A549 (cell line): ENCODE measurements around the gene YBX2. TPM values are rescaled to one million over a fixed set of nuclear protein-coding genes. Genes with fewer than 3 reads are reported as not detected.

Source experiments
- ATAC-seq, 2 experiments: fragments of 200-7000 bp in 1 of 2; fragments of >200 bp in 1 of 2; cut with Nextera tagmentation in 1 of 2; cut with Tn5 transposase in 1 of 2; 3 replicates each; pipeline versions ENCODE4 v1.8.0 to v1.9.1; 2018 to 2020; ENCODE audit warnings: mild to moderate bottlenecking in 1 of 2, moderate library complexity in 1 of 2
- CTCF ChIA-PET: fragments of 300-600 bp; sonication (Branson Sonifier 250); formaldehyde crosslinking; extraction: SDS; loops from one replicate; lab custom pipeline; 2021; ENCODE audit warnings: antibody characterized with exemption, inconsistent platforms; lab: Yijun Ruan, JAX
- POLR2A ChIA-PET: fragments of 350-600 bp; formaldehyde crosslinking; extraction: SDS; loops from one replicate; lab custom pipeline; 2021; ENCODE audit warnings: antibody characterized with exemption, inconsistent platforms; lab: Yijun Ruan, JAX
- DNase-seq, 2 experiments: peaks; one replicate each; pipeline versions ENCODE4 v3.0.0 to v3.0.0-alpha.2; 2011 to 2016; ENCODE audit warnings: low read depth in 1 of 2, low spot score in 1 of 2
- FAIRE-seq: peaks from 2 replicates; lab custom pipeline; 2011; peaks lifted over from hg19 to GRCh38; lab: Jason Lieb, UNC
- H3K27ac ChIP-seq, 2 experiments: fragments of >200 bp; sonication (Bioruptor Twin); formaldehyde crosslinking; 3 replicates each; pipeline ENCODE4 v1.5.1; 2016 to 2017
- H3K4me1 ChIP-seq: fragments of >200 bp; sonication (Bioruptor Twin); formaldehyde crosslinking; 3 replicates; pipeline ENCODE4 v1.6.1; 2016
- H3K4me2 ChIP-seq: fragments of >200 bp; sonication (Bioruptor Twin); formaldehyde crosslinking; 3 replicates; pipeline ENCODE4 v1.6.1; 2016
- H3K4me3 ChIP-seq: fragments of >200 bp; sonication (Bioruptor Twin); formaldehyde crosslinking; 3 replicates; pipeline ENCODE4 v1.5.1; 2016
- H3K9me3 ChIP-seq: fragments of >200 bp; sonication (Bioruptor Twin); formaldehyde crosslinking; 3 replicates; pipeline ENCODE4 v1.6.1; 2016
- BHLHE40 ChIP-seq: IDR thresholded peaks from 2 replicates; pipeline ENCODE4 v1.6.1; 2012; ENCODE audit warnings: low read depth, low read length, inconsistent platforms
- CBX2 ChIP-seq: fragments of 200-600 bp; sonication (generic); IDR thresholded peaks from 2 replicates; pipeline ENCODE4 v1.6.1; 2016; ENCODE audit warnings: low read depth, mild to moderate bottlenecking, borderline replicate concordance
- CBX8 ChIP-seq: fragments of 200-600 bp; sonication (generic); IDR thresholded peaks from 2 replicates; pipeline ENCODE4 v1.6.1; 2016
- CEBPB ChIP-seq, 2 experiments: fragments of >200 bp in 1 of 2; sonication (Bioruptor Twin) in 1 of 2; formaldehyde crosslinking in 1 of 2; IDR thresholded peaks; 2 replicates each; pipeline ENCODE4 v1.6.1; 2012 to 2016
- EHMT2 ChIP-seq: fragments of 200-600 bp; sonication (generic); IDR thresholded peaks from 2 replicates; pipeline ENCODE4 v1.6.1; 2016; ENCODE audit warnings: antibody characterized with exemption, low read depth, mild to moderate bottlenecking, moderate library complexity
- ELK1 ChIP-seq: fragments of 150-350 bp; IDR thresholded peaks from 2 replicates; pipeline ENCODE4 v1.6.1; 2014; ENCODE audit warnings: low read depth, mild to moderate bottlenecking, low read length
- ESRRA ChIP-seq: fragments of 150-350 bp; IDR thresholded peaks from 2 replicates; pipeline ENCODE4 v1.6.1; 2014; ENCODE audit warnings: mild to moderate bottlenecking, low read length, borderline replicate concordance
- FOXS1 ChIP-seq: fragments of 250-450 bp; sonication (Bioruptor Pico); IDR thresholded peaks from 2 replicates; pipeline ENCODE4 v1.5.0; 2020; ENCODE audit warnings: mild to moderate bottlenecking, moderate library complexity
- GATA3 ChIP-seq: IDR thresholded peaks from 2 replicates; pipeline ENCODE4 v1.6.1; 2012; ENCODE audit warnings: borderline replicate concordance
- HMGXB4 ChIP-seq: fragments of 250-450 bp; sonication (Bioruptor Pico); IDR thresholded peaks from 2 replicates; pipeline ENCODE4 v1.5.0; 2021; ENCODE audit warnings: mild to moderate bottlenecking, moderate library complexity, borderline replicate concordance
- HOXA7 ChIP-seq: fragments of 250-450 bp; sonication (Bioruptor Pico); IDR thresholded peaks from 2 replicates; pipeline ENCODE4 v1.5.0; 2020; ENCODE audit warnings: mild to moderate bottlenecking, moderate library complexity
- HOXB13 ChIP-seq: fragments of 250-450 bp; sonication (Bioruptor Pico); IDR thresholded peaks from 2 replicates; pipeline ENCODE4 v1.5.0; 2020; ENCODE audit warnings: low read depth, mild to moderate bottlenecking, moderate library complexity
- JUN ChIP-seq, 2 experiments: fragments of >200 bp; sonication (Bioruptor Twin); formaldehyde crosslinking; IDR thresholded peaks; 2 replicates in 1 of 2; 3 replicates in 1 of 2; pipeline ENCODE4 v1.6.1; 2016 to 2017
- JUNB ChIP-seq: fragments of >200 bp; sonication (Bioruptor Twin); formaldehyde crosslinking; IDR thresholded peaks from 2 replicates; pipeline ENCODE4 v1.6.1; 2016
- MAFK ChIP-seq: fragments of 450-650 bp; IDR thresholded peaks from 2 replicates; pipeline ENCODE4 v1.6.1; 2014; ENCODE audit not compliant: partially characterized antibody
- NPAS2 ChIP-seq: fragments of 250-450 bp; sonication (Bioruptor Pico); IDR thresholded peaks from 2 replicates; pipeline ENCODE4 v1.8.0; 2022; ENCODE audit warnings: mild to moderate bottlenecking, moderate library complexity, borderline replicate concordance
- RAD21 ChIP-seq, 2 experiments: fragments of >200 bp in 1 of 2; sonication (Bioruptor Twin) in 1 of 2; formaldehyde crosslinking in 1 of 2; IDR thresholded peaks in 1 of 2; conservative IDR thresholded peaks in 1 of 2; 2 replicates in 1 of 2; 3 replicates in 1 of 2; pipeline ENCODE4 v1.6.1; 2012 to 2018; ENCODE audit warnings: inconsistent platforms in 1 of 2
- REST ChIP-seq: fragments of 200-600 bp; sonication (generic); IDR thresholded peaks from 2 replicates; pipeline ENCODE4 v1.6.1; 2016; ENCODE audit warnings: antibody characterized with exemption, mild to moderate bottlenecking, moderate library complexity
- SMC3 ChIP-seq: fragments of >200 bp; sonication (Bioruptor Twin); formaldehyde crosslinking; IDR thresholded peaks from 3 replicates; pipeline ENCODE4 v1.6.1; 2018; ENCODE audit warnings: inconsistent platforms
- TFCP2L1 ChIP-seq: fragments of 250-450 bp; sonication (Bioruptor Pico); IDR thresholded peaks from 2 replicates; pipeline ENCODE4 v1.5.0; 2021; ENCODE audit warnings: mild to moderate bottlenecking
- USF2 ChIP-seq: fragments of 450-650 bp; IDR thresholded peaks from 2 replicates; pipeline ENCODE4 v1.6.1; 2014; ENCODE audit warnings: antibody characterized with exemption
- ZC3H11A ChIP-seq: fragments of 450-650 bp; IDR thresholded peaks from 2 replicates; pipeline ENCODE4 v1.6.1; 2014; ENCODE audit warnings: antibody characterized with exemption, mild to moderate bottlenecking
- ZNF302 ChIP-seq: fragments of 250-450 bp; sonication (Bioruptor Pico); IDR thresholded peaks from 2 replicates; pipeline ENCODE4 v1.9.0; 2021; ENCODE audit warnings: inconsistent platforms, mild to moderate bottlenecking, moderate library complexity
- WGBS: methylation state at CpG from one replicate; pipeline ENCODE4 v1.1.6; 2017; ENCODE audit errors: missing lambda C conversion rate; 5-methylcytosine and 5-hydroxymethylcytosine counted together
- polyA plus RNA-seq, 4 experiments: library from polyadenylated mRNA; depleted of rRNA in 3 of 4; stranded (reverse); fragments of >200 nt; fragmentation: RNase III in 1 of 4; extraction: RNeasy Plus Mini Kit Qiagen cat#74134 plus additional on column Dnase treatment in 1 of 4; gene quantifications; 2 replicates in 3 of 4; 3 replicates in 1 of 4; pipeline ENCODE4 v1.2.3, GENCODE V29; 2011 to 2017
- TF ChIP-seq, protein P1 (sequence below): fragments of >200 bp; sonication (Bioruptor Twin); formaldehyde crosslinking; IDR thresholded peaks from 3 replicates; pipeline ENCODE4 v1.5.1; 2016
- TF ChIP-seq, protein P2 (sequence below): fragments of >200 bp; sonication (Bioruptor Twin); formaldehyde crosslinking; IDR thresholded peaks from 3 replicates; pipeline ENCODE4 v1.6.1; 2016

Gene YBX2
- polyA plus RNA-seq, 2 of the 4 experiments (the other 2 are of a cell fraction): 0.36 to 0.61 TPM

DNA sequence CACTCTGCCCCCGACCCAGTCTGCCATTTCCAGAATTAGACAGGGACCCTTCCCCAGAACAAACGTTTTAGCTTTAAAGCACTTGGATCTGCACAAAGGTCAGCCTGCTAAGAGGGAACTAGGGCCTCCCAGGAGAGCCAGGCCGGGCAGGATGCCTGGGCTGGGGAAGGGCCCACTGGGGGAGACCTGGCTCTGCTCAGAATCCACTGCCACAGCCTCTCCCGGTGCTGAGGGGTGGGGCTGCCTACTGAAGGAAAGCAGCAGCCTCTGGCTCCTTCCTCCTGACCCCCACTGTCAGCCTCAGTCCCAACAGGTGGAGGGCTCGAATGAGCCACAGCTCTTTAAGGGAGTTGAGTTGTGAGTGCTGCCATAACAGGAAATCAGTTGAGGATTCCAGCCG, 1.7 kb downstream of the YBX2 start:
- Histone ChIP-seq H3K4me1 (peaks cover 22% of the 10 kb centered on the region; the same call in 2 of the 3 replicates), H3K27ac (no peak overlapping the region), H3K9me3 (no peaks in the 10 kb centered on the region), H3K4me2 (no peak overlapping the region), H3K4me3 (no peak overlapping the region)
- TF ChIP-seq NPAS2 (CRISPR knock-in tag) (no peak), FOXS1 (CRISPR knock-in tag) (no peak), CBX8 (no peak), HOXA7 (no peak), ELK1 (no peak), ZC3H11A (no peak), JUN (IDR thresholded peaks at IDR 0.05) (no peak)
- TF ChIP-seq, protein P1, sequence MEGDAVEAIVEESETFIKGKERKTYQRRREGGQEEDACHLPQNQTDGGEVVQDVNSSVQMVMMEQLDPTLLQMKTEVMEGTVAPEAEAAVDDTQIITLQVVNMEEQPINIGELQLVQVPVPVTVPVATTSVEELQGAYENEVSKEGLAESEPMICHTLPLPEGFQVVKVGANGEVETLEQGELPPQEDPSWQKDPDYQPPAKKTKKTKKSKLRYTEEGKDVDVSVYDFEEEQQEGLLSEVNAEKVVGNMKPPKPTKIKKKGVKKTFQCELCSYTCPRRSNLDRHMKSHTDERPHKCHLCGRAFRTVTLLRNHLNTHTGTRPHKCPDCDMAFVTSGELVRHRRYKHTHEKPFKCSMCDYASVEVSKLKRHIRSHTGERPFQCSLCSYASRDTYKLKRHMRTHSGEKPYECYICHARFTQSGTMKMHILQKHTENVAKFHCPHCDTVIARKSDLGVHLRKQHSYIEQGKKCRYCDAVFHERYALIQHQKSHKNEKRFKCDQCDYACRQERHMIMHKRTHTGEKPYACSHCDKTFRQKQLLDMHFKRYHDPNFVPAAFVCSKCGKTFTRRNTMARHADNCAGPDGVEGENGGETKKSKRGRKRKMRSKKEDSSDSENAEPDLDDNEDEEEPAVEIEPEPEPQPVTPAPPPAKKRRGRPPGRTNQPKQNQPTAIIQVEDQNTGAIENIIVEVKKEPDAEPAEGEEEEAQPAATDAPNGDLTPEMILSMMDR: no peak
- ATAC-seq: no peak
- WGBS: 61% methylated on average over 6 of the region's 6 CpGs
- CTCF ChIA-PET: interaction anchor here (0.7 to 6.3 kb wide), 10 partner anchors 8 to 247 kb away, joined by 3 to 97 read pairs (median 4); partner anchors contain the start of gene SLC2A4
- no peak for FAIRE-seq
- no peak for DNase-seq
- POLR2A ChIA-PET: interaction anchor here (1.9 kb wide), 1 partner anchor 12 kb away, joined by 5 read pairs; the partner anchor contains the start of gene SLC2A4

DNA sequence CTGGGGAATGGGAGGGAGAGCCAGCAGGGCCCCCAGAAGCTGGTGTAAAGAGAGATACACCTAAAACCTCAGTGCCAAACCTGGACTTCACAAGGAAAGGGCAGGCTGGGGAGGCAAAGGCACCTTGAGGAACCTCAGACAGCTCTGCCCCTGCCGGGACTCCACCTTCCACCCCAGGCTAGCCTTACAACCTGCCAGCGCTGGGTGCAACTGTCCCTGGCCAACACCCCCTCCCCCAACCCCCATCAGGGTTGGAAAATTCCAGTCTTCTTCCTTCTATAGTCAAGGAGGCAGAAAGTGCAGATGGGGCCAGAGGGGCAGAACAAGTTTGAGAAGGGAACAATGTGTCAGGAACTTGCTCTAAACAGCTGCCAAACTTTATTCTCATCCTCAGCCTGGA, 2.2 kb downstream of the YBX2 start:
- POLR2A ChIA-PET: interaction anchor here (1.9 kb wide), 1 partner anchor 11 kb away, joined by 5 read pairs; the partner anchor contains the start of gene SLC2A4
- FAIRE-seq (no peak), DNase-seq (no peak), ATAC-seq (no peak)
- Histone ChIP-seq H3K9me3 (no peaks in the 10 kb centered on the region), H3K4me2 (no peak overlapping the region), H3K4me1 (peaks cover 22% of the 10 kb centered on the region; the same call in 2 of the 3 replicates), H3K27ac (no peak overlapping the region), H3K4me3 (no peak overlapping the region)
- WGBS: 62% methylated on average over 2 of the region's 2 CpGs
- no peak for TF ChIP-seq EHMT2
- no peak for TF ChIP-seq BHLHE40
- no peak for TF ChIP-seq REST
- no peak for TF ChIP-seq MAFK
- TF ChIP-seq FOXS1 (CRISPR knock-in tag): no peak
- TF ChIP-seq, protein P2, sequence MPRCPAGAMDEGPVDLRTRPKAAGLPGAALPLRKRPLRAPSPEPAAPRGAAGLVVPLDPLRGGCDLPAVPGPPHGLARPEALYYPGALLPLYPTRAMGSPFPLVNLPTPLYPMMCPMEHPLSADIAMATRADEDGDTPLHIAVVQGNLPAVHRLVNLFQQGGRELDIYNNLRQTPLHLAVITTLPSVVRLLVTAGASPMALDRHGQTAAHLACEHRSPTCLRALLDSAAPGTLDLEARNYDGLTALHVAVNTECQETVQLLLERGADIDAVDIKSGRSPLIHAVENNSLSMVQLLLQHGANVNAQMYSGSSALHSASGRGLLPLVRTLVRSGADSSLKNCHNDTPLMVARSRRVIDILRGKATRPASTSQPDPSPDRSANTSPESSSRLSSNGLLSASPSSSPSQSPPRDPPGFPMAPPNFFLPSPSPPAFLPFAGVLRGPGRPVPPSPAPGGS: no peak
- TF ChIP-seq HMGXB4 (CRISPR knock-in tag): no peak
- no peak for TF ChIP-seq RAD21 (conservative IDR thresholded peaks at IDR 0.05 in 1 of 2, IDR thresholded peaks at IDR 0.05 in 1 of 2)
- no peak for TF ChIP-seq ELK1
- no peak for TF ChIP-seq ZNF302
- TF ChIP-seq HOXB13 (CRISPR knock-in tag): no peak
- no peak for TF ChIP-seq ESRRA
- TF ChIP-seq SMC3: no peak
- TF ChIP-seq JUNB: no peak
- TF ChIP-seq GATA3: no peak
- no peak for TF ChIP-seq CBX2
- no peak for TF ChIP-seq TFCP2L1 (CRISPR knock-in tag)
- no peak for TF ChIP-seq NPAS2 (CRISPR knock-in tag)
- no peak for TF ChIP-seq CEBPB (IDR thresholded peaks at IDR 0.05)
- no peak for TF ChIP-seq USF2
- CTCF ChIA-PET: interaction anchor here (1.0 to 6.3 kb wide), 8 partner anchors 10 to 241 kb away, joined by 3 to 97 read pairs (median 4); partner anchors contain the start of gene SLC2A4
